HTR-8/SVneo (cell line): Measurements from ENCODE around the gene PDGFC.

ENCODE experiments used
- DNase-seq: peaks from one replicate; pipeline ENCODE4 v3.0.0; 2011; ENCODE audit warnings: low spot score, mixed read lengths; ENCODE audit not compliant: insufficient read length
- FAIRE-seq: peaks from 2 replicates; lab custom pipeline; 2011; peaks lifted over from hg19 to GRCh38; lab: Jason Lieb, UNC

The PDGFC gene

DNA sequence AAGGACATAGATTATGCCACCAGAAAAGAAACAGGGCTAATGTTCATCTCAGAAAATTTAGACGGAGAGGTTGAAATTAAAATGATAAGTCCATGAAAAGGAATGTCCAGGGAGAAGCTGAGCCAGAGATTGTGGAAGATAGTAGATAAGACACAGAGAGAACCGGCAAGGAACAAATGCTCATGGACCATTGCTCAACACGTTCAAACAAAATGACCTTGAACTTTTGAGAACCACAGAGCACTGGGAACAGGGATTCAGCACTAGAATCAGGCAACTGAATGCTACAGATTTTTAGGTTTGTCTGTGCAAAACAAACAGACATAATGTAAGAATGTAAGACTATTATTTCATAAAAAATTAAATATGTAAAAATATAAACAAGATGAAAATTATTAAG, 206.3 kb downstream of the PDGFC start:
- FAIRE-seq, result no peak
- no peak for DNase-seq

DNA sequence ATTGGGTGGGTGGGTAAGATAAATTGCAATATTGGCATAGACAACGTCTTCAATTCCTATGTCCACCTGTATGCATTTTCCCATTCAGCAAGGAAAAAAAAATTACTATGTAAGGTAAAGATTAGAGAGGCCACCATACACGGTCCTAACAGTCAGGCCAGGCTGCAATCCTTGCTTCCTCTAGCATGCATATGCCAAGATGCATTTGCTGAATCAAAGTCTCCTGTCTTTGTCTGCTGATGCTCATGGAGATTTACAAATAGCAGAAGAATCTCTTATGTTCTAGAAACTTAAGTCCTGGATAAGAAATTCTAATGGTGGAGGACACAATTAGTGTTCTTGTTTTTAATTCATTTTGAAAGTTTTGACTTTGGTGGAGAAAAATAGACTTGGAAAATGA, 206.8 kb downstream of the PDGFC start:
- DNase-seq (no peak), FAIRE-seq (no peak)

DNA sequence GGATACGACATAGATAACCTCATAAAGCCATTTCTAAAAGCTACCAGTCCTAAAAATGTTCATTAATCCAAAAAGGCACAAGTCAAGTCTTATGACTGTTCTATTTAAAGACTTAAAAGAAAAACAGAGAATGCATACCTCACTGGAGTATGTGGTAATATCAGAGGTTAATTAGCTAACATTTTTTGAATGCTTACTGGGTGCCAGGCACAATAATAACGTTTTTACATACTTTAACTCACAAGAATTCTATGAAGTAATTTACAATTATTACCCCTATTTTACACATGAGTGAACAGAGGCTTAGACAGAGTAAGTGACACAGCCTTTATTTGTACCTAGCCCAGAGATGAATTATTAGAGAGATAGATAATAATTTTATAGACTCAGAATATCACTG, 207.5 kb downstream of the PDGFC start:
- DNase-seq (no peak), FAIRE-seq (no peak)

GRCh38 chr4:156763511-156763910, 208.1 kb downstream of the PDGFC start:
- no peak for DNase-seq
- no peak for FAIRE-seq

DNA sequence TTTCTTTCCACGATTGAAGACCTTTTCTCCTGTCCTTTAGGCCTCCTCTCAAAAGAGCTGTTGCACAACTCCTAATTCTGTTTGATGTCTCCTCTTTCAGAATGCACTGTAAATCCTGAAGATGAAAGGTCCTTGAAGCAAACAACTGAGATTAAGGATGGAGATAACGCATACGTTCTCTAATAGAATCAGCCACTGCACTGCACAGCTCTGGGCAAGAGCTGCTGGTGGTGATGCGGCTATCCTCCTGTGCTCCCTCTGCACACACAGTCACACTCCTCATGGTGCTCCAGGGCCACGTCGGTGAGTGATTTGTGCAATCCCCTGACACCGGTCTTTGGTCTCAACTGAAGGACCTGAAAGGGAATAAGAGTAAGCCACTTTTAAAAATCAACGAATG, 208.7 kb downstream of the PDGFC start:
- FAIRE-seq, result no peak
- no peak for DNase-seq

DNA sequence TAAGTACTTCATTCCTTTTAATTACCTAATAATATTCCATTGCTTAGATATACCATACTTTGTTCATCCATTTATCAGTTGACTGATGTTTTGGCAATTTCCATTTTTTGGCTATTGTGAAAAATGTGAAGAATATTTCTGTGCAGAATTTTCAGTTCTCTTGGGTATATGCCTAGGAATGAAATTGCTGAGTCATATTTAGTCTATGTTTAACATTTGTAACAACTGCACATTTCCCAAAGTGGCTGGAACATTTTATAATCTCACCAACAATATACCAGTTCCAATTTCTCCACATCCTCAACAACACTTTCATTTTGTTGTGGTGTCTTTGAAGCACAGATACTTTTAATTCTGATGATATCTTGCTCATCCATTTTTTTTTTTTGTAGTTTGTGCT, 215.5 kb downstream of the PDGFC start:
- FAIRE-seq (no peak), DNase-seq (no peak)

DNA sequence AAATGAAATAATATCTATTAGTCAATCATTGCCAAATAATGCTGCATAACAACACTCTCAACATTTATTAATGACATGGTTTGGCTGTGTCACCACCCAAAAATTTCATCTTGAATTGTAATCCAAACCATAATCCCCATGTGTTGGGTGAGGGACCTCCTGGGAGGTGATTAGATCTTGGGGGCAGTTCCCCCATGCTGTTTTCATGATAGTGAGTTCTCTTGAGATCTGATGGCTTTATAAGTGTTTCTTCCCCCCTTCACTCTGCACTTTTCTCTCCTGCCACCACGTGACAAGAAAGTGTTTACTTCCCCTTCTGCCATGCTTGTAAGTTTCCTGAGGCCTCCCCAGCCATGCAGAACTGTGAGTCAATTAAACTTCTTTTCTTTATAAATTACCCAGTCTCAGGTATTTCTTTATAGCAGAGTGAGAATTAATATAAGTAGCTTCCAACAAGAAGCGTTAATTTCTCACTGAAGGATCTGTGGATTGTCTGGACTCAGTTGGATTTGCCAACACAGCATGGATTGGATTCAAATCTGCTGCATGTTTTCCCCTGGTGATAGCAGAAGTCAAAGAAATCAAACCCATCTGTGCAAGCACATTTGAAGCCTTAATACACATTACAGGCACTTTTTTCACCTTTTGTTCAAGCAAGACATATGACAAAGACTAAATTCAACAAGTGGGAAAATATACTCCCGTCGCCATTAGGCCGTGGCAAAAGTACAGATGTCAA, 216.6 kb downstream of the PDGFC start:
- DNase-seq (no peak), FAIRE-seq (no peak)

GRCh38 chr4:156751486-156751885, 220.1 kb downstream of the PDGFC start:
- FAIRE-seq, result no peak
- peak; percentile 50 for DNase-seq

GRCh38 chr4:156749426-156750403, 221.9 kb downstream of the PDGFC start:
- DNase-seq (no peak), FAIRE-seq (peak; percentile 42)

- no peak for FAIRE-seq
Observed at GRCh38 chr4:156746111-156746510, 225.5 kb downstream of the PDGFC start.

DNA sequence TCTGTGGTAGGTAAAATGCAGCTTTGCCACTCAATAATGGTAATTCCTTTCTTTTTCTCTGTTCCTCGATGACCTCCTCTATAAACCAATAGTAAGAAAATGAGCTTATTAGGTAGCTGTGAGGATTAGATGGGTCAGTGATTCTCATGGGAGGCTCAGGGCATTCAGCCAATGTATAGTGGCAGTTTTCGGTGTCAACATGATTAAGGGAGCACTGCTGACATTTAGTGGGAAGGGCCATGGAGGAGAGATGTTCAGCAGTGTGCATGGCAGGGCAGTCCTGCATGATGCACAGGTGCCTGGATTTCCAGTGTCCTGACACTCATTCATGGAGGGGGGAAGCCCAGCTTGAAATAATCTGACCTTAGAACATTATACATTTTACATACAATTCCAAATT, 232.8 kb downstream of the PDGFC start:
- FAIRE-seq, result no peak

More at GRCh38 chr4:156746111-156746510, 225.5 kb downstream of the PDGFC start:
- no peak for DNase-seq

DNA sequence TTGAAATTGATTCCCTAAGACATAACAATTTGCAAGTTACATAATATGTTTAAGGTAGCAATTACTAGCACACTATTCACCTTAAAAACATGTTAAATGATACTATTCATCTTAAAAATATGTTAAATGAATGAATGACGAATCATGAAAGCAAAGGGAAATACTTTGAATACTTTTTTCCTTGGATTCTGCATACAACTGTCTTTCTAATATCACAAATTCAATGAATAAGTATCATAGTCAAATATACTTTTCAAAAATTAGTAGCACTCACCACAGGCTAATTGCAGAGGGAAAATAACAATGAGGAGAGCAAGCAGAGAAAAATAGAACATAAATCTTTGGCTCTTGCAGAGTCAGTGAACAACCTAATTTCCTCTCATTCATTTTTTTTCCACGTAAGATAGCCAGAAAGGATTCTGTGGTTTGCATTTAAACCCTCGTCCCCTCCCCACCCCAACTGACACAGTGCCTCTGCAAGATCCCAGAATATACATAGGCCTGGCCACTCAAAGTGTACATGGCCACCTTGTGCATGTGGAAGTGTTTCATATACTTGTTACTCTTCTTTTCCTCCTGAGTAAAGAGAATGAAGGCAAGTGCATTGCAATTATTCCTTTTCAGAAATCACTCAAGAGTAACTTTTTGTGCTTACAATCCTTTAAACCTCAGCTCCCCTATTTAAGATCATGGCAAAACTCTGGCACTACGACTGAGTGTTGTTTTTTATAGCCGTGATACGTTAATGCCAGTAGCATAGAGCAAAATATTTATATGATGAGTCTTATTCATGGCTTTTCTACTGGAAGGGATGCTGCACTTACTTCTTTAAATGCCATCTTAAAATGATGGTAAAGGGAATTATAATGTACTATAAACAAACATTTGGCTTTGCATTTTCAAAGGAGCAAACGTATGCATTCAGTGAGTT, 236.4 kb downstream of the PDGFC start:
- FAIRE-seq, result no peak
- DNase-seq, result no peak

More for the DNA sequence above, 232.8 kb downstream of the PDGFC start:
- no peak for DNase-seq

DNA sequence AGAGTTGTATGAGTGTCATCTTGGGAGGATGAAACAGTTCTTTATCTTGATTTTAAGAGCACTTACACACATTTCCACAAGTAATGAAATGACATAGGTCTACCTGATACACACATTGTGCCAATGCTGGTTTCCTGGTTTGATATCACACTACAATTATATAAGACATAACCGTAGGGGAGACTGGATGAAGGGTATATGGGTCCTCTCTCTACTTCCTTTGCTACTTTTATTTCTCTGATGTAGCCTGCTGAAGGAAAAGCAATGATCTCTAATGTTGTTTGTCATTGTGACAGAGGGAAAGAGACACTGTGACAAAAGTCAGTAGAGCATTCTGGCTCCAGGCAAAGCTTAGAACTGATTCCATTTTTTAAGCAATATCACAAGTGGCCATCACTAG, 238.0 kb downstream of the PDGFC start:
- FAIRE-seq (no peak), DNase-seq (no peak)

GRCh38 chr4:156732634-156733033, 239.0 kb downstream of the PDGFC start:
- DNase-seq (no peak), FAIRE-seq (no peak)

DNA sequence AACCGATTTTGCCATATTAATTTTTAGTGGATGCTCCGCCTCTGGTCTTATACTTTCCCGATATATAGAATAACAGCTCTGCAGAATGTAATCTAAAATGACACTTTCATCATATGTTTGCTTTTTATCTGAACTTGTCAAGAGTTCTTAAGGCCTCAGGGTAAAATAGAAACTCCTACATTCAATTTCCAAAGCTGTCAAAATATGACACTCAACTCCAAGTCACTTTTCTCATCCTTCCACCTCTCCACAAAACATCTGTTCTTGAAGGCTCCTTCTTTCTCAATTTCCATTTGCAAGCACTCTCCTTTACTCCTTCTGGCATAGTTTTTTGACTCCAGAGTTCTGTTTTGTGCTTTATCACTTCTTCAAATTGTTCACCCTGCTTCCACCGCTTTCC, 242.2 kb downstream of the PDGFC start:
- DNase-seq, result no peak
- FAIRE-seq, result no peak

GRCh38 chr4:156725257-156725656, 246.3 kb downstream of the PDGFC start:
- FAIRE-seq (no peak), DNase-seq (no peak)

DNA sequence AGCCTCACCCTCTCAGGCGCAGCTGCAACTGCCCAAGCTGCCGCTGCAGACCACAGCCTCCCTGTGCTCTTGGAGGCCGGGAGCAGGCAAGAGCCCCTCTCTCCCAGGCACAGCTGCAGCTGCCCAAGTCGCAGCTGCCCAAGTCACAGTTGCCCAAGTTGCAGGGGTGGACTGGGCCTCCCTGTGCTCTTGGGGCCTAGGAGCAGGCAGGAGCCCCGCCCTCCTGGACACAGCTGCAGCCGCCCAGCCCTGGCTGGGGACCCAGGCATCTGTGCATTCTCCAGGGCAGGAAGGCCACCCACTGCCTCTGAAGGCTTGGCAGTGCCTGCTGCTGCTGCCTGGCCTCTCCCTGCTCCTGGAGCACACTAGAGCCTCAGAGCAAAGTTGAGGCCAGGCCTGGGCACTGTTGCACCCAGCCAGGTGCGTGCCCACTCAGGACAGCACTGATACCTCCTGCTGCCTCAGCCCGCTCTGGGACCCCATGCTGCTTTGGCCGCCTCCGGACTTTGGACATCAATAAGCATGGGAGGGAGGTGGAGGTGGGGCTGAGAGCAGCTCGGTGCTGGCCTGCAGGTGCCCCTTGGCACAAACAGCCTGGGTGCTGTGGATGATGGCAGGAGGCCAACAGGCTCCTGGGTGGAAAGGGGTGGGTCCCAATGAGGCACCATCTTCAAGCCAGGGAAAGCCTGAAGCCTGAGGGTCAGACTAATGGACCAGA, 247.5 kb downstream of the PDGFC start:
- FAIRE-seq, result no peak

GRCh38 chr4:156718226-156718625, 253.4 kb downstream of the PDGFC start:
- FAIRE-seq (no peak), DNase-seq (no peak)

More for the DNA sequence above, 247.5 kb downstream of the PDGFC start:
- no peak for DNase-seq

- FAIRE-seq, result no peak
- DNase-seq, result no peak
Observed at GRCh38 chr4:156711193-156711590, 260.4 kb downstream of the PDGFC start.
